ENCODE data around the gene NT5C1A. TPM values are rescaled to one million over a fixed set of nuclear protein-coding genes. Genes with fewer than 3 reads are reported as not detected.

NT5C1A gene
- total RNA-seq, 1 donor from 2014 or later, result 2.9 TPM

Other genes with a start within 250 kb of the NT5C1A start
- 4.1 TPM for gene BMP8A, start 180.5 kb downstream of the NT5C1A start, total RNA-seq
- 211 TPM for gene PABPC4, start 95.3 kb downstream of the NT5C1A start, total RNA-seq
- 8.5 TPM for gene HEYL, start 32.5 kb downstream of the NT5C1A start, total RNA-seq
- gene HPCAL4, start 19.3 kb upstream of the NT5C1A start, total RNA-seq, result 0.20 TPM
- 39.3 TPM for gene PPIE, start 66.8 kb upstream of the NT5C1A start, total RNA-seq
- gene OXCT2, start 99.2 kb upstream of the NT5C1A start, total RNA-seq, result 0.95 TPM
- 1.8 TPM for gene BMP8B, start 116.8 kb upstream of the NT5C1A start, total RNA-seq
- 13.4 TPM for gene TRIT1, start 211.4 kb upstream of the NT5C1A start, total RNA-seq
- 4.4 TPM for gene MYCL, start 229.8 kb upstream of the NT5C1A start, total RNA-seq